Astrocyte (in vitro differentiated cells and primary cell): Measurements from ENCODE around the gene TLL2. TPM values are rescaled to one million over a fixed set of nuclear protein-coding genes. Genes with fewer than 3 reads are reported as not detected.

Experiments
- DNase-seq: peaks from one replicate; pipeline ENCODE4 v3.0.0-alpha.2; 2010; ENCODE audit warnings: low read depth
- FAIRE-seq: peaks from 2 replicates; lab custom pipeline; 2011; peaks lifted over from hg19 to GRCh38; lab: Jason Lieb, UNC
- H2AFZ ChIP-seq: 2 replicates; pipeline ENCODE4 v1.6.0; 2012; ENCODE audit warnings: low read depth, low read length, inconsistent platforms
- H3K27ac ChIP-seq: 2 replicates; pipeline ENCODE4 v1.5.1; 2011; ENCODE audit warnings: low read depth, low read length, inconsistent platforms
- H3K27me3 ChIP-seq: 2 replicates; pipeline ENCODE4 v1.6.0; 2011; ENCODE audit warnings: low read length, inconsistent platforms; ENCODE audit not compliant: insufficient read depth
- H3K36me3 ChIP-seq: 2 replicates; pipeline ENCODE4 v1.5.1; 2011; ENCODE audit warnings: low read length, inconsistent platforms; ENCODE audit not compliant: insufficient read depth
- H3K4me1 ChIP-seq: 2 replicates; pipeline ENCODE4 v1.5.1; 2011; ENCODE audit warnings: low read length, inconsistent platforms; ENCODE audit not compliant: insufficient read depth
- H3K4me2 ChIP-seq: 2 replicates; pipeline ENCODE4 v1.6.0; 2012; ENCODE audit warnings: low read length, inconsistent platforms
- H3K4me3 ChIP-seq: 2 replicates; pipeline ENCODE4 v1.5.1; 2011; ENCODE audit warnings: low read depth, mild to moderate bottlenecking, low read length, inconsistent platforms; ENCODE audit not compliant: insufficient read depth
- H3K79me2 ChIP-seq: 2 replicates; pipeline ENCODE4 v1.6.0; 2012; ENCODE audit warnings: mild to moderate bottlenecking, low read length, inconsistent platforms; ENCODE audit not compliant: insufficient read depth
- H3K9ac ChIP-seq: 2 replicates; pipeline ENCODE4 v1.6.0; 2012; ENCODE audit warnings: mild to moderate bottlenecking, low read length, inconsistent platforms
- H3K9me3 ChIP-seq: 2 replicates; pipeline ENCODE4 v1.5.1; 2012; ENCODE audit warnings: low read depth, mild to moderate bottlenecking, low read length, inconsistent platforms; ENCODE audit not compliant: insufficient read depth
- H4K20me1 ChIP-seq: 2 replicates; pipeline ENCODE4 v1.6.0; 2012; ENCODE audit warnings: low read length, inconsistent platforms; ENCODE audit not compliant: insufficient read depth
- H3K27ac Mint-ChIP-seq: one replicate; pipeline ENCODE4 v1.8.0; 2021; ENCODE audit warnings: mild to moderate bottlenecking, mixed read lengths; ENCODE audit not compliant: unreplicated experiment
- H3K27me3 Mint-ChIP-seq: one replicate; pipeline ENCODE4 v1.8.0; 2021; ENCODE audit warnings: low read depth, mixed read lengths; ENCODE audit not compliant: unreplicated experiment
- H3K36me3 Mint-ChIP-seq: one replicate; pipeline ENCODE4 v1.8.0; 2021; ENCODE audit warnings: low read depth, mixed read lengths; ENCODE audit not compliant: unreplicated experiment
- H3K4me1 Mint-ChIP-seq: one replicate; pipeline ENCODE4 v1.8.0; 2021; ENCODE audit warnings: low read depth, mixed read lengths; ENCODE audit not compliant: unreplicated experiment
- H3K4me3 Mint-ChIP-seq: one replicate; pipeline ENCODE4 v1.8.0; 2021; ENCODE audit warnings: mild to moderate bottlenecking, moderate library complexity, mixed read lengths; ENCODE audit not compliant: unreplicated experiment
- H3K9me3 Mint-ChIP-seq: one replicate; pipeline ENCODE4 v1.8.0; 2021; ENCODE audit warnings: mild to moderate bottlenecking, mixed read lengths; ENCODE audit not compliant: unreplicated experiment
- CTCF ChIP-seq: IDR thresholded peaks from 2 replicates; pipeline ENCODE4 v1.5.1; 2011; ENCODE audit warnings: low read depth, mild to moderate bottlenecking, inconsistent platforms, low read length, moderate library complexity; ENCODE audit not compliant: insufficient read depth
- EZH2 ChIP-seq: IDR thresholded peaks from 2 replicates; pipeline ENCODE4 v1.6.1; 2012; ENCODE audit warnings: mild to moderate bottlenecking, low read length, inconsistent platforms; ENCODE audit not compliant: insufficient read depth
- total RNA-seq: library from RNA; stranded (reverse); gene quantifications from 2 replicates; pipeline ENCODE4 v1.2.1, GENCODE V29; 2021

The TLL2 gene
- total RNA-seq, 1 donor from 2014 or later: 7.6 TPM

- TF ChIP-seq EZH2 (no peak), CTCF (no peak)
- peaks cover 2% of the 10 kb centered on the region for H3K4me1 Mint-ChIP-seq
- no peaks in the 10 kb centered on the region for H4K20me1 ChIP-seq
- H3K36me3 Mint-ChIP-seq: no peaks in the 10 kb centered on the region
- H3K27me3 Mint-ChIP-seq: no peaks in the 10 kb centered on the region
- H3K79me2 ChIP-seq: no peaks in the 10 kb centered on the region
- no peak overlapping the region for H3K4me3 Mint-ChIP-seq
- H3K27ac ChIP-seq: no peak overlapping the region
- H3K4me1 ChIP-seq: no peaks in the 10 kb centered on the region
- H2AFZ ChIP-seq: no peak overlapping the region
- no peaks in the 10 kb centered on the region for H3K36me3 ChIP-seq
- peaks cover 5% of the 10 kb centered on the region for H3K9me3 Mint-ChIP-seq
- H3K9ac ChIP-seq: no peak overlapping the region
- H3K27ac Mint-ChIP-seq: no peak overlapping the region
- peaks cover 2% of the 10 kb centered on the region for H3K9me3 ChIP-seq
- no peak overlapping the region for H3K4me2 ChIP-seq
- FAIRE-seq: no peak
- no peaks in the 10 kb centered on the region for H3K27me3 ChIP-seq
- no peak for DNase-seq
- no peak overlapping the region for H3K4me3 ChIP-seq
Measured at GRCh38 chr10:96439725-96440124, 74.0 kb downstream of the TLL2 start.

- Histone ChIP-seq H3K79me2 (no peaks in the 10 kb centered on the region), H3K4me3 (no peak overlapping the region), H3K4me1 (no peaks in the 10 kb centered on the region), H3K4me2 (no peak overlapping the region), H3K27ac (no peak overlapping the region), H3K9ac (no peak overlapping the region), H2AFZ (no peak overlapping the region), H3K36me3 (no peaks in the 10 kb centered on the region), H4K20me1 (no peaks in the 10 kb centered on the region), H3K9me3 (peaks cover 2% of the 10 kb centered on the region), H3K27me3 (no peaks in the 10 kb centered on the region)
- no peak for TF ChIP-seq EZH2
- no peak for TF ChIP-seq CTCF
- Mint-ChIP-seq H3K9me3 (peaks cover 9% of the 10 kb centered on the region), H3K4me1 (peaks cover 2% of the 10 kb centered on the region), H3K27ac (no peak overlapping the region), H3K36me3 (no peaks in the 10 kb centered on the region), H3K27me3 (no peaks in the 10 kb centered on the region), H3K4me3 (no peak overlapping the region)
- FAIRE-seq: no peak
- no peak for DNase-seq
Measured at GRCh38 chr10:96436035-96436434, 77.7 kb downstream of the TLL2 start.

- DNase-seq: no peak
- no peak for FAIRE-seq
- no peak overlapping the region for H3K27ac ChIP-seq
- H3K79me2 ChIP-seq: no peaks in the 10 kb centered on the region
- no peak overlapping the region for H3K9ac ChIP-seq
- peaks cover 4% of the 10 kb centered on the region for H3K9me3 Mint-ChIP-seq
- H3K4me1 ChIP-seq: no peaks in the 10 kb centered on the region
- TF ChIP-seq CTCF (no peak), EZH2 (no peak)
- H3K27me3 Mint-ChIP-seq: no peaks in the 10 kb centered on the region
- H3K27ac Mint-ChIP-seq: no peak overlapping the region
- H3K36me3 Mint-ChIP-seq: peaks cover 3% of the 10 kb centered on the region
- H3K27me3 ChIP-seq: no peaks in the 10 kb centered on the region
- H2AFZ ChIP-seq: no peak overlapping the region
- H3K36me3 ChIP-seq: no peaks in the 10 kb centered on the region
- no peaks in the 10 kb centered on the region for H3K9me3 ChIP-seq
- H3K4me3 Mint-ChIP-seq: no peak overlapping the region
- H3K4me2 ChIP-seq: no peak overlapping the region
- H4K20me1 ChIP-seq: no peaks in the 10 kb centered on the region
- H3K4me3 ChIP-seq: no peak overlapping the region
- H3K4me1 Mint-ChIP-seq: peaks cover 2% of the 10 kb centered on the region
Measured at GRCh38 chr10:96431211-96431970, 82.3 kb downstream of the TLL2 start.
